Heart right ventricle (tissue), 16 donors: ENCODE results near the gene WWP2. TPM values are rescaled to one million over a fixed set of nuclear protein-coding genes. Genes with fewer than 3 reads are reported as not detected.

Source experiments
- ATAC-seq, 8 donors: fragments of 200-7000 bp; cut with Tn5 transposase; one replicate each; pipeline ENCODE4 v1.9.1; 2020; ENCODE audit warnings: mild to moderate bottlenecking in 8 of 8, moderate library complexity in 8 of 8, moderate number of reproducible peaks in 1 of 8
- DNase-seq, 2 donors: peaks; one replicate each; pipeline ENCODE4 v3.0.0-alpha.2; 2020
- H3K27ac ChIP-seq, 10 donors: fragments of 200-600 bp; sonication (generic) in 2 of 10; one replicate each; pipeline versions ENCODE4 v1.5.0 to v1.8.0; 2020 to 2022; ENCODE audit warnings: mild to moderate bottlenecking in 3 of 10
- H3K27me3 ChIP-seq, 7 donors: fragments of 200-600 bp; one replicate each; pipeline ENCODE4 v1.8.0; 2021 to 2022; ENCODE audit warnings: mild to moderate bottlenecking in 2 of 7
- H3K36me3 ChIP-seq, 9 donors: fragments of 200-600 bp; sonication (generic) in 1 of 9; one replicate each; pipeline versions ENCODE4 v1.5.0 to v1.8.0; 2020 to 2022; ENCODE audit warnings: mild to moderate bottlenecking in 2 of 9
- H3K4me1 ChIP-seq, 9 donors: fragments of 200-600 bp; sonication (generic) in 1 of 9; one replicate each; pipeline versions ENCODE4 v1.5.0 to v1.8.0; 2020 to 2022; ENCODE audit warnings: mild to moderate bottlenecking in 4 of 9
- H3K4me3 ChIP-seq, 10 donors: fragments of 200-600 bp; sonication (generic) in 2 of 10; one replicate each; pipeline versions ENCODE4 v1.5.0 to v1.8.0; 2020 to 2022; ENCODE audit warnings: mild to moderate bottlenecking in 7 of 10, moderate library complexity in 2 of 10
- H3K9me3 ChIP-seq, 11 donors: fragments of 200-600 bp in 10 of 11; sonication (generic) in 2 of 11; one replicate each; pipeline versions ENCODE4 v1.5.0 to v1.8.0; 2013 to 2022; ENCODE audit warnings: mild to moderate bottlenecking in 2 of 11, control low read depth in 1 of 11, moderate library complexity in 1 of 11
- WGBS, 2 donors: extraction: QIAGEN DNeasy Blood & Tissue Kit; methylation state at CpG; one replicate each; pipeline ENCODE4 v1.1.7; 2013; ENCODE audit warnings: inconsistent platforms in 1 of 2; 5-methylcytosine and 5-hydroxymethylcytosine counted together
- intact Hi-C, 10 donors: fragments of 100-400 bp; cut with DNase I; formaldehyde crosslinking; loops; one replicate each; pipeline versions ENCODE4 v1.11.1 to v1.14.2; 2022
- polyA plus RNA-seq, 2 donors: library from polyadenylated mRNA; stranded (reverse); fragments of 200-250 nt; gene quantifications; one replicate each; pipeline ENCODE4 v1.2.3, GENCODE V29; 2013
- total RNA-seq, 10 donors: library from RNA; stranded (reverse); fragmentation: NEBNext Ultra II Directional in 3 of 10; extraction: Animal tissue kit (Norgen Biotek cat#: 25700) in 3 of 10; gene quantifications; one replicate each; pipeline versions ENCODE4 v1.2.1 to v1.2.4, GENCODE V29; 2021 to 2023
- TF ChIP-seq, protein P1 (sequence below), 9 donors: fragments of 200-600 bp; sonication (generic) in 2 of 9; IDR thresholded peaks; one replicate each; pipeline versions ENCODE4 v1.5.0 to v1.8.0; 2021 to 2022; ENCODE audit warnings: antibody characterized with exemption in 9 of 9, mild to moderate bottlenecking in 5 of 9, moderate library complexity in 1 of 9
- donor health status: Arrhythmogenic right ventricular cardiomyopathy.
- donor health status: ischemic (EF 13 %, LVEDD 7.1; RV severe dilation, severe dysfunction).
- donor health status: healthy with polysubstance abuse.
- donor health status: DM: no; HTN: yes; CAD: no.
- donor health status: DM: no; HTN: no; CAD: no.
- donor health status: ischemic (EF 25% LVEDD 6.9; RV normal size, moderate dysfunction).
- donor health status: ischemic (EF 25% LVEDD 5.7; RV mildly dilated, moderate dysfunction).
- donor health status: healthy.
- donor health status: DM: yes; HTN: yes; CAD: no.
- donor health status: Ischemic cardiomyopathy.
- donor health status: ischemic (EF 35%, LVEDD 5.7; RV mildly dilated, moderate dysfunction).
- donor health status: nonischemic (EF 11% LVEDD 7.7; RV severe dilation, severe dysfunction).
- donor health status: DM: yes; HTN: yes; CAD: no.
- donor health status: PGD.
- donor health status: ischemic (EF 29% LVEDD 5.4; RV normal size, mild dysfunction).
- donor health status: nonischemic (EF 23%, LVEDD 6.1; RV moderate dilation, normal function).

Gene WWP2
- total and polyA plus RNA-seq, 12 donors: 9.0 to 31.1 (median 20.7) TPM

DNA sequence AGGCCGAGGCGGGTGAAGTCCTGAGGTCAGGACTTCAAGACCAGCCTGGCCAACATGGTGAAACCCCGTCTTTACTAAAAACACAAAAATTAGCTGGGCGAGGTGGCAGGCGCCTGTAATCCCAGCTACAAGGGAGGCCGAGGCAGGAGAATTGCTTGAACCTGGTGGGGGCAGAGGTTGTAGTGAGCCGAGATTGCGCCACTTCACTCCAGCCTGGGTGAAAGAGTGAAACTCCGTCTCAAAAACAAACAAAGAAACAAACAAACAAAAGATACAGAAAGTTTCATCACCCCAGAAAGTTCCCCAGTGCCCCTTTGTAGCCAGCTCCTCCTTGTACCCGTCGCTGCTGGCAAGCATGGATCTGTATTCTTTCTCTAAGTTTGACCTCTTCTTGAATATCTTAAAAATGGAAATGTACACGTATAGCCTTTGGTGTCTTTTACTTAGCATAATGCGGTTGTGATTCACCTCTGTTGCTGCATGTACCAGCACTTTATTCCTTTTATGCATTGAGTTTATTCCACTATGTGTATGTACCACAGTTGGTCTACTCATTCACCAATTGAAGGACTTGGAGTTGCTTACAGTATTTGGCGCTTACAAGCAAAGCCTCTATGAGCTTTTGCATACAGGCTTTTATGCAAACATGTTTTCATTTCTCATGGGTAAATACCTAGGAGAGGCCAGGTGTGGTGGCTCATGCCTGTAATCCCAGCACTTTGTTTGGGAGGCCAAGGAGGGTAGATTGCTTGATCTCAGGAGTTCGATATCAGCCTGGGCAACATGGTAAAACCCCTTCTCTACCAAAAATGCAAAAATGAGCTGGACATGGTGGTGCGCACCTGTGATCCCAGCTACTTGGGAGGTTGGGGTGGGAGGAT lies 101.5 kb downstream of the WWP2 start:
- Histone ChIP-seq H3K4me3 (no peak overlapping the region), H3K27ac (peak overlapping the region in 3 of 10 donors; percentile 87 to 95 (median 93)), H3K27me3 (no peaks in the 10 kb centered on the region), H3K9me3 (no peaks in the 10 kb centered on the region), H3K36me3 (peaks cover 0 to 7% (median 0%) of the 10 kb centered on the region in 9 donors), H3K4me1 (peaks cover 17 to 62% (median 38%) of the 10 kb centered on the region in 9 donors)
- intact Hi-C loops: loop anchor here in 7 of 10 donors (5.0 to 10.0 kb wide), 4 partner anchors 61 to 69 kb away; no protein-coding TSS in a partner anchor
- 96% methylated on average over 16 of the region's 16 CpGs for WGBS, 2 donors
- TF ChIP-seq, protein P1, sequence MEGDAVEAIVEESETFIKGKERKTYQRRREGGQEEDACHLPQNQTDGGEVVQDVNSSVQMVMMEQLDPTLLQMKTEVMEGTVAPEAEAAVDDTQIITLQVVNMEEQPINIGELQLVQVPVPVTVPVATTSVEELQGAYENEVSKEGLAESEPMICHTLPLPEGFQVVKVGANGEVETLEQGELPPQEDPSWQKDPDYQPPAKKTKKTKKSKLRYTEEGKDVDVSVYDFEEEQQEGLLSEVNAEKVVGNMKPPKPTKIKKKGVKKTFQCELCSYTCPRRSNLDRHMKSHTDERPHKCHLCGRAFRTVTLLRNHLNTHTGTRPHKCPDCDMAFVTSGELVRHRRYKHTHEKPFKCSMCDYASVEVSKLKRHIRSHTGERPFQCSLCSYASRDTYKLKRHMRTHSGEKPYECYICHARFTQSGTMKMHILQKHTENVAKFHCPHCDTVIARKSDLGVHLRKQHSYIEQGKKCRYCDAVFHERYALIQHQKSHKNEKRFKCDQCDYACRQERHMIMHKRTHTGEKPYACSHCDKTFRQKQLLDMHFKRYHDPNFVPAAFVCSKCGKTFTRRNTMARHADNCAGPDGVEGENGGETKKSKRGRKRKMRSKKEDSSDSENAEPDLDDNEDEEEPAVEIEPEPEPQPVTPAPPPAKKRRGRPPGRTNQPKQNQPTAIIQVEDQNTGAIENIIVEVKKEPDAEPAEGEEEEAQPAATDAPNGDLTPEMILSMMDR (IDR thresholded peaks at IDR 0.05): no peak
- DNase-seq (no peak), ATAC-seq (no peak)

DNA sequence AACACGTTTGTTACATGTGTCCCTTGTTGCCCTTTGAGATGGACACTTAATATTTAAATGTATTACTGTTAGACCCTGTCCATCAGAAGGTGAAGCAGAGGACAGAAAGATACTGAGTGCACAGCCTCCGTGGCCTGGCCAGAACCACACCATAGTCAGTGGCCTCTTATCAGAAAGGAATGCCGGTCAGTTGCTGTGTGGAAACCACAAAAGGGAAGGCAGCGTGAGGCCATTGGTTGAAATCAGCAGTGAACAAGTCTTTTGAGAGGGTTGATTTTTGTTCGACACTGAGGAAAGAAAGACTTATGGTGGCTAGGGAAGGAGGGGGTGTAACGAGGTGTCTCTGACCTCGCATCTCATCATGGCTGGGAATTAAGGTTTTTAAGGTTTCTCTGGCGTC lies 103.6 kb downstream of the WWP2 start:
- H3K27me3 ChIP-seq: no peaks in the 10 kb centered on the region
- H3K9me3 ChIP-seq: no peaks in the 10 kb centered on the region
- intact Hi-C loops: loop anchor here in 2 of 10 donors (10.0 kb wide), 2 partner anchors 59 to 71 kb away; no protein-coding TSS in a partner anchor
- peak overlapping the region in 8 of 10 donors; percentile 32 to 66 (median 52) for H3K27ac ChIP-seq
- DNase-seq (peak in 1 of 2 donors; percentile 23), ATAC-seq (peak in 3 of 8 donors; percentile 39 to 70 (median 52))
- H3K4me1 ChIP-seq: peaks cover 11 to 44% (median 26%) of the 10 kb centered on the region in 9 donors
- TF ChIP-seq, protein P1 (IDR thresholded peaks at IDR 0.05): no peak
- 51 to 62% methylated on average over 8 of the region's 8 CpGs for WGBS, 2 donors
- no peak overlapping the region for H3K4me3 ChIP-seq
- peaks cover 0 to 8% (median 0%) of the 10 kb centered on the region in 9 donors for H3K36me3 ChIP-seq

DNA sequence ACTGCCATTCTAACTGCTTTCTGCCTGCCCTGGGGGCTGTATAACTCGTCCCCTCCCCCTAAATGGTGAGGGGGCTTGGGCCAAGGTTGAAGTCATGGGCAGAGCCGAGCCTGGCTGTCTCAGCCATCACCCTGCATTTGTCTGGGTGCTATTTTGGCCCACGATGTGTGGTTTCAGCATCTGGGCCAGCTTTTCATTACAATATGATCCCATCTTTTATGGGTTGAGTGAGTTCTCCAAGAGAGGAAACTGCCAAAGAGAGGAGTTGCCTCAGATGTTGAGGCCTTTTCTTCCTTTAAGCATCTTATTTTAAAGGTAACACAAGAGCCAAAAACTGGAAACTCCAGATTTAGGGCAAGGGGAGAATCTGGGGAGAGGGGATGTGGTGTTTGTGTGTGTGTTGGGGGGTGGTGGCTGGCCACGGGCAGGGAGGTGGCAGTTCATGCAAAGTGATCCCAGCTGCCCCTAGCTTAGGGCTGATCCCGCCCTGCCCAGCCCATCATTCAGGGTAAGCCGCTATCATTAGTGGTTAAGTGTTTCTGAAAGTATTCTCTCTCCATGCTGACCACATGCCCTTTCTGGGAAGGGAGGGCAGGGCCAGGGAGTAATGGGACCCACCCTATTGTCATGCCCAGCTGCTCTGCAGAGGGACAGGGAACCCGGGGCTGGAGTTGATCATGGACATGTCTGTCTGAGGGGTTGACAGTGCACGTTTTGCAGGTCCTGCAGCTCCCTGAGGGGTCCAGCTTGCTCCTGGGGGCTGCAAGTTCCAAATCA lies 105.8 kb downstream of the WWP2 start:
- Histone ChIP-seq H3K27me3 (no peaks in the 10 kb centered on the region), H3K4me3 (no peak overlapping the region), H3K9me3 (no peaks in the 10 kb centered on the region), H3K27ac (peak overlapping the region in 2 of 10 donors; percentile 25 to 39), H3K36me3 (peaks cover 0 to 29% (median 8%) of the 10 kb centered on the region in 9 donors), H3K4me1 (peaks cover 0 to 21% (median 4%) of the 10 kb centered on the region in 9 donors)
- intact Hi-C loops: loop anchor here in 2 of 10 donors (10.0 kb wide), 2 partner anchors 57 to 73 kb away; no protein-coding TSS in a partner anchor
- peak in 1 of 2 donors; percentile 20 for DNase-seq
- TF ChIP-seq, protein P1 (IDR thresholded peaks at IDR 0.05): no peak
- WGBS, 2 donors: 66 to 71% methylated on average over 8 of the region's 8 CpGs
- peak in 6 of 8 donors; percentile 36 to 73 (median 38) for ATAC-seq

DNA sequence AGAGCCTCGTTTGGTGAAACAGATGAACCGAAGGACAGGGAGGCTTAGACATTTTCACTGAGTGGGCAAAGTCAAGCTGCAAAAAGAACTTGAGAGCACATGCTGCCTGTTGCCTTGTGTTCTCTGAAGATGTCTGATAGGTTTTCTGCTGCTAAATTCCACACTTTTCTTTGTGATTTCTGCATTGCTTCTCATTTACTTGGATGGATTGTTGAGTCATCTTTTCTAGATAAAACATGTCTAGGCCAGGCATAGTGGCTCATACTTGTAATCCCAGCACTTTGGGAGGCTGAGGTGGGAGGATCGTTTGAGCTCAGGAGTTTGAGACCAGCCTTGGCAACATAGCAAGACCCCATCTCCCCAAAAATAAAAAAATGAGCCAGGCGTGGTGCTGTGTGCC lies 108.6 kb downstream of the WWP2 start:
- intact Hi-C loops: no loop called here
- Histone ChIP-seq H3K9me3 (no peaks in the 10 kb centered on the region), H3K27me3 (no peaks in the 10 kb centered on the region), H3K27ac (no peak overlapping the region), H3K4me1 (peaks cover 0 to 12% (median 7%) of the 10 kb centered on the region in 9 donors), H3K4me3 (no peak overlapping the region), H3K36me3 (peaks cover 0 to 57% (median 15%) of the 10 kb centered on the region in 9 donors)
- TF ChIP-seq, protein P1 (IDR thresholded peaks at IDR 0.05): no peak
- ATAC-seq: no peak
- WGBS, 2 donors: 94 to 95% methylated on average over 4 of the region's 4 CpGs
- no peak for DNase-seq
